OCI-LY7 (cell line): Measurements from ENCODE around the gene VIT. TPM values are rescaled to one million over a fixed set of nuclear protein-coding genes. Genes with fewer than 3 reads are reported as not detected.

Source experiments
- BruUV-seq: library from RNA; stranded (reverse); fragments of 400-500 nt; replicated peaks from 2 replicates; lab custom pipeline; 2021; lab: Mats Ljungman, UMichigan
- CTCF ChIA-PET: fragments of 300-600 bp; sonication (Branson Sonifier 250); formaldehyde crosslinking; loops from one replicate; lab custom pipeline; 2022; ENCODE audit warnings: antibody characterized with exemption; ENCODE audit not compliant: unreplicated experiment; lab: Charles Lee
- POLR2A ChIA-PET: fragments of 300-600 bp; sonication (Branson Sonifier 250); formaldehyde crosslinking; loops from one replicate; lab custom pipeline; 2022; ENCODE audit warnings: antibody characterized with exemption; lab: Charles Lee
- DNase-seq: peaks from one replicate; pipeline ENCODE4 v3.0.0-alpha.2; 2015; ENCODE audit warnings: low spot score
- H2AFZ ChIP-seq: fragments of 200-600 bp; sonication (generic), shearing (Covaris generic); 2 replicates; pipeline ENCODE4 v1.6.1; 2014; ENCODE audit warnings: mild to moderate bottlenecking, antibody characterized with exemption, low read length, moderate library complexity
- H3K27ac ChIP-seq: fragments of 200-600 bp; sonication (generic); 2 replicates; pipeline ENCODE4 v1.5.1; 2014; ENCODE audit warnings: mixed run types, low read depth, mild to moderate bottlenecking, moderate library complexity, low read length, inconsistent platforms; ENCODE audit not compliant: poor library complexity, severe bottlenecking
- H3K36me3 ChIP-seq: fragments of 200-600 bp; sonication (generic); 2 replicates; pipeline ENCODE4 v1.6.1; 2014; ENCODE audit warnings: mild to moderate bottlenecking, antibody characterized with exemption, low read length, moderate library complexity, mixed read lengths; ENCODE audit not compliant: insufficient read depth
- H3K4me1 ChIP-seq: fragments of 200-600 bp; sonication (generic); 2 replicates; pipeline ENCODE4 v1.5.1; 2014; ENCODE audit warnings: mild to moderate bottlenecking, low read length; ENCODE audit not compliant: insufficient read depth, poor library complexity, severe bottlenecking
- H3K4me2 ChIP-seq: fragments of 200-600 bp; sonication (generic); 2 replicates; pipeline ENCODE4 v1.6.1; 2014; ENCODE audit warnings: mild to moderate bottlenecking, low read length
- H3K4me3 ChIP-seq: fragments of 200-600 bp; sonication (generic); 2 replicates; pipeline ENCODE4 v1.5.1; 2014; ENCODE audit warnings: mild to moderate bottlenecking, low read depth, low read length; ENCODE audit not compliant: poor library complexity, severe bottlenecking
- H3K79me2 ChIP-seq: fragments of 200-600 bp; sonication (generic); 2 replicates; pipeline ENCODE4 v1.6.1; 2016; ENCODE audit warnings: low read depth, mild to moderate bottlenecking, low read length, moderate library complexity, mixed read lengths; ENCODE audit not compliant: insufficient read depth
- H3K9me2 ChIP-seq: fragments of 200-600 bp; sonication (generic); 2 replicates; pipeline ENCODE4 v1.6.1; 2016; ENCODE audit warnings: mild to moderate bottlenecking, low read length, mixed read lengths; ENCODE audit not compliant: insufficient read depth
- H3K9me3 ChIP-seq: fragments of 200-600 bp; sonication (generic); 2 replicates; pipeline ENCODE4 v1.6.1; 2014; ENCODE audit warnings: mild to moderate bottlenecking, mixed run types, low read length, mixed read lengths
- H4K20me1 ChIP-seq: fragments of 200-600 bp; sonication (generic); 2 replicates; pipeline ENCODE4 v1.6.1; 2014; ENCODE audit warnings: mild to moderate bottlenecking, antibody characterized with exemption, low read length, moderate library complexity, mixed read lengths; ENCODE audit not compliant: insufficient read depth
- CTCF ChIP-seq: fragments of 200-600 bp; sonication (generic); conservative IDR thresholded peaks from 2 replicates; pipeline ENCODE4 v1.5.1; 2014; ENCODE audit warnings: mild to moderate bottlenecking, antibody characterized with exemption, low read length, moderate library complexity, mixed read lengths
- EZH2phosphoT487 ChIP-seq: fragments of 200-600 bp; sonication (generic); IDR thresholded peaks from 2 replicates; pipeline ENCODE4 v1.6.1; 2018; ENCODE audit warnings: low read depth, borderline replicate concordance, mild to moderate bottlenecking, mixed run types, antibody characterized with exemption, low read length, moderate library complexity, mixed read lengths
- intact Hi-C: fragments of 100-400 bp; cut with micrococcal nuclease; formaldehyde crosslinking; loops from one replicate; pipeline ENCODE4 v1.10.0; 2022; ENCODE audit not compliant: unreplicated experiment
- total RNA-seq, 2 experiments: library from RNA; depleted of rRNA in 1 of 2; stranded (reverse); fragments of >200 nt in 1 of 2; shearing (Covaris generic) in 1 of 2; gene quantifications; 2 replicates each; pipeline ENCODE4 v1.2.3, GENCODE V29; 2014 to 2022

VIT gene
- total RNA-seq, 2 experiments from 2014 or later = not detected

GRCh38 chr2:36805635-36806224 lies 109.2 kb downstream of the VIT start:
- TF ChIP-seq EZH2phosphoT487 (no peak), CTCF (no peak)
- Histone ChIP-seq H3K4me3 (no peak overlapping the region), H3K36me3 (no peaks in the 10 kb centered on the region), H3K9me2 (no peaks in the 10 kb centered on the region), H3K79me2 (no peaks in the 10 kb centered on the region), H3K27ac (no peak overlapping the region), H3K4me1 (no peaks in the 10 kb centered on the region), H3K9me3 (no peaks in the 10 kb centered on the region), H2AFZ (no peak overlapping the region), H4K20me1 (no peaks in the 10 kb centered on the region), H3K4me2 (no peak overlapping the region)
- ChIA-PET POLR2A (interaction anchor here (0.6 kb wide), 1 partner anchor 1187 kb away, joined by 3 read pairs; no protein-coding TSS in a partner anchor), CTCF (no interaction called here)
- intact Hi-C loops = no loop called here
- DNase-seq = no peak
- no TSS peak for BruUV-seq

DNA sequence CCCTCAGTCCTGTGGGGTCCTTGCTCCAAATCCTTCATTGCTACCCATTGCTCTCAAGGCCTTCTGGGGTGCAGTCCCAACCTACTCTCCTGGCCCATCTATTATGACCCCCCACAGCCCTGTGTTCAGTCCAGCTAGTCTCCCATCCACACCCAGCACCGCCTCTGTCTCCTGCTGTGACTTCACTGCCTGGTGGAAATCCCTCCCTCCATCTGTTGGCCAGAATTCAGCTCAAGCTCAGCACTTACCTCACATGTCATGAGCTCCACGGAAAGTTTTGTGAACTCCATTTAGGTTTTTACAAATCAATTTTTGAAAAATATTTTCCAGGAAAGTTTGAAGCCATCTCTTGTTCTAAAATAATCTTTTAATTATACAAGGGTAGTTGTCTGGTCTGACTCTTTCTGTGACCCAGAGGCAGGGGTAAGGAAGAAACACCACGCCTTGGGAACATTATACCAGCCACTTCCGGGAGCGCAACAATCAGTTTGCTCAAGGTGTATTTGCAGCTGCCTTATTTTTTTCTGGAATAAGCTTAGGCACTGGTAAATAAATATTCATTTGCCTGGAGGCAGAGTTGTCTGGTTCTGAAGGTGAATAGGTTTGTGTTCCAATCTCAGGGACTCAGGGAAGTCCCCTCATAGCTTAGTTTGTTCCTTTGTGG lies 110.8 kb downstream of the VIT start:
- Histone ChIP-seq H3K27ac (no peak overlapping the region), H3K36me3 (no peaks in the 10 kb centered on the region), H2AFZ (no peak overlapping the region), H3K4me2 (no peak overlapping the region), H3K9me3 (no peaks in the 10 kb centered on the region), H3K4me3 (no peak overlapping the region), H3K79me2 (no peaks in the 10 kb centered on the region), H4K20me1 (no peaks in the 10 kb centered on the region), H3K9me2 (no peaks in the 10 kb centered on the region), H3K4me1 (no peaks in the 10 kb centered on the region)
- BruUV-seq = no TSS peak
- ChIA-PET CTCF (no interaction called here), POLR2A (interaction anchor here (0.5 to 1.6 kb wide), 2 partner anchors 12 to 97 kb away, joined by 4 to 5 read pairs; no protein-coding TSS in a partner anchor)
- TF ChIP-seq CTCF (no peak), EZH2phosphoT487 (no peak)
- intact Hi-C loops = no loop called here
- DNase-seq = no peak
